DND-41 (cell line): ENCODE measurements around the gene MAPRE2.

ENCODE experiments used
- ATAC-seq: fragments of 200-7000 bp; cut with Tn5 transposase; 3 replicates; pipeline ENCODE4 v1.9.1; 2021; ENCODE audit warnings: low read depth; ENCODE audit not compliant: insufficient read depth
- DNase-seq: peaks from one replicate; pipeline ENCODE4 v3.0.0-alpha.2; 2020
- H2AFZ ChIP-seq: 2 replicates; pipeline ENCODE4 v1.6.0; 2012; ENCODE audit warnings: low read depth, low read length
- H3K27ac ChIP-seq: 2 replicates; pipeline ENCODE4 v1.5.1; 2012; ENCODE audit warnings: low read length, inconsistent platforms
- H3K27me3 ChIP-seq: fragments of 200-600 bp; sonication (generic); 2 replicates; pipeline ENCODE4 v1.6.0; 2012; ENCODE audit warnings: low read length, mild to moderate bottlenecking, inconsistent platforms; ENCODE audit not compliant: insufficient read depth, poor library complexity
- H3K36me3 ChIP-seq: 2 replicates; pipeline ENCODE4 v1.5.1; 2012; ENCODE audit warnings: low read length, inconsistent platforms; ENCODE audit not compliant: insufficient read depth
- H3K4me1 ChIP-seq: 2 replicates; pipeline ENCODE4 v1.5.1; 2012; ENCODE audit warnings: mild to moderate bottlenecking, low read length; ENCODE audit not compliant: insufficient read depth
- H3K4me2 ChIP-seq: 2 replicates; pipeline ENCODE4 v1.6.0; 2012; ENCODE audit warnings: mild to moderate bottlenecking, moderate library complexity, low read length, inconsistent platforms; ENCODE audit not compliant: insufficient read depth
- H3K4me3 ChIP-seq, 2 experiments: fragments of 200-600 bp in 1 of 2; shearing (Covaris generic) in 1 of 2; 2 replicates each; pipeline ENCODE4 v1.5.1; 2012 to 2016; ENCODE audit warnings: inconsistent platforms in 2 of 2, low read length in 2 of 2, mild to moderate bottlenecking in 2 of 2, low read depth in 1 of 2, moderate library complexity in 1 of 2
- H3K79me2 ChIP-seq: 2 replicates; pipeline ENCODE4 v1.6.0; 2012; ENCODE audit warnings: low read length, inconsistent platforms; ENCODE audit not compliant: insufficient read depth
- H3K9ac ChIP-seq: 2 replicates; pipeline ENCODE4 v1.6.0; 2012; ENCODE audit warnings: low read depth, mild to moderate bottlenecking, inconsistent platforms, low read length, moderate library complexity
- H3K9me3 ChIP-seq: 2 replicates; pipeline ENCODE4 v1.5.1; 2012; ENCODE audit warnings: low read length, moderate library complexity, mild to moderate bottlenecking, inconsistent platforms; ENCODE audit not compliant: insufficient read depth, severe bottlenecking
- H4K20me1 ChIP-seq: 2 replicates; pipeline ENCODE4 v1.6.0; 2012; ENCODE audit warnings: low read length; ENCODE audit not compliant: insufficient read depth
- EZH2 ChIP-seq: IDR thresholded peaks from 3 replicates; pipeline ENCODE4 v1.6.1; 2012; ENCODE audit warnings: borderline replicate concordance, low read depth, mild to moderate bottlenecking, moderate library complexity, low read length, inconsistent platforms; ENCODE audit not compliant: severe bottlenecking
- TF ChIP-seq, protein P1 (sequence below): IDR thresholded peaks from 2 replicates; pipeline ENCODE4 v1.5.1; 2012; ENCODE audit warnings: borderline replicate concordance, low read length, moderate library complexity, mild to moderate bottlenecking; ENCODE audit not compliant: poor library complexity, severe bottlenecking; ENCODE audit errors: extremely low read depth

MAPRE2 gene

DNA sequence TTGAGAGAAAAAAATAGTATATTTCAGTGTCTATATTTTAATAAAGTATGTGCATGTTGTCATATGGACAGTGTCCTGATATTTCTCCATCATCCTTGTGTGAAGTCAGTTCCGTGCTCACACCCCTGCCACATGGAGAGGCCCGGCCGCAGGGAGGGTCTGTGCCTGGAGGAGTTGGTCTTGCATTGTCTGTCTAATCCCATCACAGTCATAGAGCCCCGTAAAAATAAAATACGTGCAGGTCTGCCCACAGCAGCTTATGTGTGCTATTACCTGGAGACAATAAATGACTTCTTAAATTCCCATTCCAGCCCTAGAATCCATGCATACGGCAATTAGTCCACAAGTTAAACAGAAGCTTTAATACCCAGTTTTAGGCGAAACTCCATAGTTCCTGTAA is 20.1 kb downstream of the MAPRE2 start:
- Histone ChIP-seq H3K9me3 (no peaks in the 10 kb centered on the region), H3K4me3 (no peak overlapping the region), H4K20me1 (peaks cover 19% of the 10 kb centered on the region; the same call in 1 of the 2 replicates), H3K79me2 (peaks cover 66% of the 10 kb centered on the region), H3K4me1 (no peaks in the 10 kb centered on the region), H2AFZ (no peak overlapping the region), H3K27me3 (no peaks in the 10 kb centered on the region), H3K36me3 (no peaks in the 10 kb centered on the region), H3K27ac (no peak overlapping the region), H3K9ac (no peak overlapping the region), H3K4me2 (no peak overlapping the region)
- TF ChIP-seq EZH2: no peak
- TF ChIP-seq, protein P1, sequence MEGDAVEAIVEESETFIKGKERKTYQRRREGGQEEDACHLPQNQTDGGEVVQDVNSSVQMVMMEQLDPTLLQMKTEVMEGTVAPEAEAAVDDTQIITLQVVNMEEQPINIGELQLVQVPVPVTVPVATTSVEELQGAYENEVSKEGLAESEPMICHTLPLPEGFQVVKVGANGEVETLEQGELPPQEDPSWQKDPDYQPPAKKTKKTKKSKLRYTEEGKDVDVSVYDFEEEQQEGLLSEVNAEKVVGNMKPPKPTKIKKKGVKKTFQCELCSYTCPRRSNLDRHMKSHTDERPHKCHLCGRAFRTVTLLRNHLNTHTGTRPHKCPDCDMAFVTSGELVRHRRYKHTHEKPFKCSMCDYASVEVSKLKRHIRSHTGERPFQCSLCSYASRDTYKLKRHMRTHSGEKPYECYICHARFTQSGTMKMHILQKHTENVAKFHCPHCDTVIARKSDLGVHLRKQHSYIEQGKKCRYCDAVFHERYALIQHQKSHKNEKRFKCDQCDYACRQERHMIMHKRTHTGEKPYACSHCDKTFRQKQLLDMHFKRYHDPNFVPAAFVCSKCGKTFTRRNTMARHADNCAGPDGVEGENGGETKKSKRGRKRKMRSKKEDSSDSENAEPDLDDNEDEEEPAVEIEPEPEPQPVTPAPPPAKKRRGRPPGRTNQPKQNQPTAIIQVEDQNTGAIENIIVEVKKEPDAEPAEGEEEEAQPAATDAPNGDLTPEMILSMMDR: no peak
- ATAC-seq (no peak), DNase-seq (no peak)

DNA sequence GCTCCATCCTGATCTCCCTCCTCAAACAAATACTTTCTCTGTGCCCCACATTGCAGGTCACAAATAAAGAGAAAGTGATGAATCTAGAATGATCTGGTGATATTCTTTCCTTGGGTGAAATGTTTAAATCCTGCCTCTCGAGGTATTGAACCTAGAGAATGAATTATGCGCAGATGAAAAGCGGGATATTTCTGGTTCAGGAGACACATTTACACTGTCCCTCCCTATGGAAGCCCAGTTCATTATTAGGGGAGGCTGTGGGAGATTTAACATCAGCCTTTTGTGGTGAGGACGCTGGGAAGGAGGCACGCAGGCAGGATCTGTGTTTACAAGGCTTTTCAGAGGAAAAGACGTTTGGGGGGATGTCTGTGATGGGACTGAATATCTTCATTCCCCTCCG is 20.6 kb downstream of the MAPRE2 start:
- Histone ChIP-seq H3K4me1 (no peaks in the 10 kb centered on the region), H3K9ac (no peak overlapping the region), H2AFZ (no peak overlapping the region), H4K20me1 (peaks cover 23% of the 10 kb centered on the region; the same call in 1 of the 2 replicates), H3K36me3 (no peaks in the 10 kb centered on the region), H3K27ac (no peak overlapping the region), H3K79me2 (peaks cover 68% of the 10 kb centered on the region), H3K27me3 (no peaks in the 10 kb centered on the region), H3K9me3 (no peaks in the 10 kb centered on the region), H3K4me2 (no peak overlapping the region), H3K4me3 (no peak overlapping the region)
- ATAC-seq (no peak), DNase-seq (no peak)
- TF ChIP-seq EZH2: no peak
- TF ChIP-seq, protein P1: no peak

DNA sequence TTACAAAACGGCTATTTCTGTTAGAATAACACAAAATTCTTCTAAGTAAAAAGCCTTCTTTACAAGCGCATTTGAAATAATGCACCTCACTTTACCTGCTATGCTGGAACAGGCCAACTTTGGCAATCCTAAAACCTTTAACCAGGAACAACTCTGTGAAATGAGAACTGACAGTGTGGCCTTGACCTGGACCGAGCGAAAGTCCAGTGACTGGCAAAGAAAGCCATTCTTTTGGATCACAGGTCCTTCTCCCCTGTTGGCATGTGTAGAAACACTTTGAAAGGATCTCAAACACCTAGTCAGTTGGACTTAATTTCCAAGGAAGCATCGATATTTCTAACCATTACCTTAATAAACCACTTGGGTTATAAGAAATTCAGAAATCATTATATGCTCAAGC is 21.2 kb downstream of the MAPRE2 start:
- Histone ChIP-seq H3K79me2 (peaks cover 69% of the 10 kb centered on the region), H3K27ac (no peak overlapping the region), H4K20me1 (peaks cover 23% of the 10 kb centered on the region; the same call in 1 of the 2 replicates), H3K27me3 (no peaks in the 10 kb centered on the region), H3K4me1 (no peaks in the 10 kb centered on the region), H3K4me2 (no peak overlapping the region), H2AFZ (no peak overlapping the region), H3K4me3 (no peak overlapping the region), H3K36me3 (no peaks in the 10 kb centered on the region), H3K9me3 (no peaks in the 10 kb centered on the region), H3K9ac (no peak overlapping the region)
- DNase-seq: no peak
- TF ChIP-seq, protein P1: no peak
- TF ChIP-seq EZH2: no peak
- ATAC-seq: no peak
